ENCODE measurements around the gene LIPT2.

DNA sequence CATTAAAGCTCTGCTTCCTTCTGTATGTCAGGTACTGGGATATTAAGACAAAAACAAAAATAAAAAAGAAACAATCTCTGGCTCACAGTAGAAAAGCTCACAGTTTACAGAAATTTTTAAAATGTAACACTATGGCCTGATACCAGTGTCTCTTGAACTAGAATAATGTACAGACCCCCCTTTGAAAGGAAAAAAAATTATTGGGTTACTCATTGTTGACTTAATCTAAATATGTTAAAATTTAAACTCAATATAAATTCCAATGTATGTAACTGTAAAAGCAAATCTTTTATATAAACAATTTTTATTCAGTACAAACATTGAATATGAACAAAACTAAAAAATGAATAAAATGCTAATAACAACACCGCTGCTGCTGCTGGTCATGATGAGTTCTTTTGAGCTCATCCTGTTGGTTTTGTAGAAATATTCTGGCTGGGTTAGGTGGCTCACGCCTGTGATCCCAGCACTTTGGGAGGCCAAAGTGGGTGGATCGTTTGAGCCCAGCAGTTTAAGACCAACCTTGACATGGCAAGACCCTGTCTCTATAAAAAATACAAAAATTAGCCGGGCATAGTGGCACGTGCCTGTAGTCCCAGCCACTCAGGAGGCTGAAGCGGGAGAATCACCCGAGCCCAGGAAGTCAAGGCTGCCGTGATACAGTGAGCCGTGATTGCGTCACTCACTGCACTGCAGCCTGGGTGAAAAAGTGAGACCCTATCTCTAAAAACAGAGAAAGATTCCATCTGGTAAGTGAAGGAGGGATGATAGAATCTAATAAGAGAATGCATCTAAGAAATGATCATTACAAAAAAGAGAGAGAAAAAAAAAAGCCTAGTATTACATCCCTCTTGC is 14.4 kb downstream of the LIPT2 start:
- TF ChIP-seq, protein P1, sequence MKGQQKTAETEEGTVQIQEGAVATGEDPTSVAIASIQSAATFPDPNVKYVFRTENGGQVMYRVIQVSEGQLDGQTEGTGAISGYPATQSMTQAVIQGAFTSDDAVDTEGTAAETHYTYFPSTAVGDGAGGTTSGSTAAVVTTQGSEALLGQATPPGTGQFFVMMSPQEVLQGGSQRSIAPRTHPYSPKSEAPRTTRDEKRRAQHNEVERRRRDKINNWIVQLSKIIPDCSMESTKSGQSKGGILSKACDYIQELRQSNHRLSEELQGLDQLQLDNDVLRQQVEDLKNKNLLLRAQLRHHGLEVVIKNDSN (CRISPR knock-in tag; IDR thresholded peaks at IDR 0.05), result no peak
- TF ChIP-seq, protein P2, sequence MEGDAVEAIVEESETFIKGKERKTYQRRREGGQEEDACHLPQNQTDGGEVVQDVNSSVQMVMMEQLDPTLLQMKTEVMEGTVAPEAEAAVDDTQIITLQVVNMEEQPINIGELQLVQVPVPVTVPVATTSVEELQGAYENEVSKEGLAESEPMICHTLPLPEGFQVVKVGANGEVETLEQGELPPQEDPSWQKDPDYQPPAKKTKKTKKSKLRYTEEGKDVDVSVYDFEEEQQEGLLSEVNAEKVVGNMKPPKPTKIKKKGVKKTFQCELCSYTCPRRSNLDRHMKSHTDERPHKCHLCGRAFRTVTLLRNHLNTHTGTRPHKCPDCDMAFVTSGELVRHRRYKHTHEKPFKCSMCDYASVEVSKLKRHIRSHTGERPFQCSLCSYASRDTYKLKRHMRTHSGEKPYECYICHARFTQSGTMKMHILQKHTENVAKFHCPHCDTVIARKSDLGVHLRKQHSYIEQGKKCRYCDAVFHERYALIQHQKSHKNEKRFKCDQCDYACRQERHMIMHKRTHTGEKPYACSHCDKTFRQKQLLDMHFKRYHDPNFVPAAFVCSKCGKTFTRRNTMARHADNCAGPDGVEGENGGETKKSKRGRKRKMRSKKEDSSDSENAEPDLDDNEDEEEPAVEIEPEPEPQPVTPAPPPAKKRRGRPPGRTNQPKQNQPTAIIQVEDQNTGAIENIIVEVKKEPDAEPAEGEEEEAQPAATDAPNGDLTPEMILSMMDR (IDR thresholded peaks at IDR 0.05), result no peak
- TF ChIP-seq NFE2L1 (CRISPR knock-in tag; IDR thresholded peaks at IDR 0.05) (no peak), CREM (CRISPR knock-in tag; IDR thresholded peaks at IDR 0.05) (no peak), ZNF416 (CRISPR knock-in tag; IDR thresholded peaks at IDR 0.05) (no peak), ZNF232 (CRISPR knock-in tag; IDR thresholded peaks at IDR 0.05) (no peak), NFYB (CRISPR knock-in tag; conservative IDR thresholded peaks at IDR 0.05; ENCODE audit: low read depth) (no peak), OVOL2 (CRISPR knock-in tag; IDR thresholded peaks at IDR 0.05; ENCODE audit: borderline replicate concordance) (no peak), ESRRA (CRISPR knock-in tag; IDR thresholded peaks at IDR 0.05; ENCODE audit: borderline replicate concordance) (no peak)
- TF ChIP-seq, protein P3, sequence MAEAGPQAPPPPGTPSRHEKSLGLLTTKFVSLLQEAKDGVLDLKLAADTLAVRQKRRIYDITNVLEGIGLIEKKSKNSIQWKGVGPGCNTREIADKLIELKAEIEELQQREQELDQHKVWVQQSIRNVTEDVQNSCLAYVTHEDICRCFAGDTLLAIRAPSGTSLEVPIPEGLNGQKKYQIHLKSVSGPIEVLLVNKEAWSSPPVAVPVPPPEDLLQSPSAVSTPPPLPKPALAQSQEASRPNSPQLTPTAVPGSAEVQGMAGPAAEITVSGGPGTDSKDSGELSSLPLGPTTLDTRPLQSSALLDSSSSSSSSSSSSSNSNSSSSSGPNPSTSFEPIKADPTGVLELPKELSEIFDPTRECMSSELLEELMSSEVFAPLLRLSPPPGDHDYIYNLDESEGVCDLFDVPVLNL (CRISPR knock-in tag; IDR thresholded peaks at IDR 0.05; ENCODE audit: borderline replicate concordance, low read depth), result no peak
- TF ChIP-seq, protein P4, sequence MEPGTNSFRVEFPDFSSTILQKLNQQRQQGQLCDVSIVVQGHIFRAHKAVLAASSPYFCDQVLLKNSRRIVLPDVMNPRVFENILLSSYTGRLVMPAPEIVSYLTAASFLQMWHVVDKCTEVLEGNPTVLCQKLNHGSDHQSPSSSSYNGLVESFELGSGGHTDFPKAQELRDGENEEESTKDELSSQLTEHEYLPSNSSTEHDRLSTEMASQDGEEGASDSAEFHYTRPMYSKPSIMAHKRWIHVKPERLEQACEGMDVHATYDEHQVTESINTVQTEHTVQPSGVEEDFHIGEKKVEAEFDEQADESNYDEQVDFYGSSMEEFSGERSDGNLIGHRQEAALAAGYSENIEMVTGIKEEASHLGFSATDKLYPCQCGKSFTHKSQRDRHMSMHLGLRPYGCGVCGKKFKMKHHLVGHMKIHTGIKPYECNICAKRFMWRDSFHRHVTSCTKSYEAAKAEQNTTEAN (CRISPR knock-in tag; IDR thresholded peaks at IDR 0.05), result no peak
- TF ChIP-seq, protein P5, sequence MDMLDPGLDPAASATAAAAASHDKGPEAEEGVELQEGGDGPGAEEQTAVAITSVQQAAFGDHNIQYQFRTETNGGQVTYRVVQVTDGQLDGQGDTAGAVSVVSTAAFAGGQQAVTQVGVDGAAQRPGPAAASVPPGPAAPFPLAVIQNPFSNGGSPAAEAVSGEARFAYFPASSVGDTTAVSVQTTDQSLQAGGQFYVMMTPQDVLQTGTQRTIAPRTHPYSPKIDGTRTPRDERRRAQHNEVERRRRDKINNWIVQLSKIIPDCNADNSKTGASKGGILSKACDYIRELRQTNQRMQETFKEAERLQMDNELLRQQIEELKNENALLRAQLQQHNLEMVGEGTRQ (CRISPR knock-in tag; IDR thresholded peaks at IDR 0.05), result no peak
